ENCODE results near the gene PLCG1.

DNA sequence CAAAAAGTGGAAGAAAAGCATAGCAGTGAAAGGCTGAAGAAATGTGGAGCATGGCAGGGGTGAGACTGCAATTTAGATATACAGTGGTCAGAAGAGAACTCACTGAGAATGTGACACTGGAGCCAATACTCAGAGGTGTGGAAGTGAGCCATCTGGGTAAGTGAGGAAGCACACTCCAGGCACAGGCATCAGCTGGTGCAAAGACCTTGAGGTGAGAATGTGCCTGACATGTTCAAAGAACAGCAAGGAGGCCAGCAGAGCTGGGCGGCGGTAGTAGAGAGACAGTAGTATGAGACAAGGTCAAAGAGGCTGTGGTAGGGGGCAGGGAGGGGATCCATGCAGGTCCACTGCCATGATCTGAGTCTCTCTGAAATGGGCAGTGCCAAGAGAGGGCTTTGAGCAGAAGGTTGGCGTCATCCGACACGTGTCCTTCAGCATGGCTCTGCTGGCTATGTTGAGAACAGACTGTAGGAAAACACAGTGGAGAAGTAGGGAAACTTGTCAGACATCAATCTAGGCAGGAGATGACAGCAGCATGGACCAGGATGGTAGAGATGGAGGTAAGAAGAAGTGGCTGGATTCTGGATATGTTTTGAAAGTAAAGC is 84.4 kb downstream of the PLCG1 start:
- TF ChIP-seq, protein P1, sequence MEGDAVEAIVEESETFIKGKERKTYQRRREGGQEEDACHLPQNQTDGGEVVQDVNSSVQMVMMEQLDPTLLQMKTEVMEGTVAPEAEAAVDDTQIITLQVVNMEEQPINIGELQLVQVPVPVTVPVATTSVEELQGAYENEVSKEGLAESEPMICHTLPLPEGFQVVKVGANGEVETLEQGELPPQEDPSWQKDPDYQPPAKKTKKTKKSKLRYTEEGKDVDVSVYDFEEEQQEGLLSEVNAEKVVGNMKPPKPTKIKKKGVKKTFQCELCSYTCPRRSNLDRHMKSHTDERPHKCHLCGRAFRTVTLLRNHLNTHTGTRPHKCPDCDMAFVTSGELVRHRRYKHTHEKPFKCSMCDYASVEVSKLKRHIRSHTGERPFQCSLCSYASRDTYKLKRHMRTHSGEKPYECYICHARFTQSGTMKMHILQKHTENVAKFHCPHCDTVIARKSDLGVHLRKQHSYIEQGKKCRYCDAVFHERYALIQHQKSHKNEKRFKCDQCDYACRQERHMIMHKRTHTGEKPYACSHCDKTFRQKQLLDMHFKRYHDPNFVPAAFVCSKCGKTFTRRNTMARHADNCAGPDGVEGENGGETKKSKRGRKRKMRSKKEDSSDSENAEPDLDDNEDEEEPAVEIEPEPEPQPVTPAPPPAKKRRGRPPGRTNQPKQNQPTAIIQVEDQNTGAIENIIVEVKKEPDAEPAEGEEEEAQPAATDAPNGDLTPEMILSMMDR (IDR thresholded peaks at IDR 0.05; ENCODE audit: insufficient read depth, low read length, poor library complexity, severe bottlenecking), result no peak
- no peak for TF ChIP-seq EZH2phosphoT487 (conservative IDR thresholded peaks at IDR 0.05; ENCODE audit: low read length)

Measured in SU-DHL-6 (cell line).